GM21423 (cell line): ENCODE data around the gene LSM7.
"Not testable (repeated sequence)": the region's sequence is repeated elsewhere in the genome, so short reads cannot be mapped to it uniquely, and the experiment has no call there.

Source experiments
- ATAC-seq: cut with Tn5 transposase; IDR thresholded peaks from one replicate; pipeline ENCODE4 v1.9.1; 2021; ENCODE audit warnings: mild to moderate bottlenecking, moderate library complexity; ENCODE audit not compliant: unreplicated experiment

LSM7 gene

GRCh38 chr19:2282062-2282861 is 46.1 kb downstream of the LSM7 start, which contains the start of gene PEAK3:
PEAK3 (minus strand) TSS chr19:2282175; CDS start chr19:2280931, 1,244 bp downstream.
- ATAC-seq: no peak

DNA sequence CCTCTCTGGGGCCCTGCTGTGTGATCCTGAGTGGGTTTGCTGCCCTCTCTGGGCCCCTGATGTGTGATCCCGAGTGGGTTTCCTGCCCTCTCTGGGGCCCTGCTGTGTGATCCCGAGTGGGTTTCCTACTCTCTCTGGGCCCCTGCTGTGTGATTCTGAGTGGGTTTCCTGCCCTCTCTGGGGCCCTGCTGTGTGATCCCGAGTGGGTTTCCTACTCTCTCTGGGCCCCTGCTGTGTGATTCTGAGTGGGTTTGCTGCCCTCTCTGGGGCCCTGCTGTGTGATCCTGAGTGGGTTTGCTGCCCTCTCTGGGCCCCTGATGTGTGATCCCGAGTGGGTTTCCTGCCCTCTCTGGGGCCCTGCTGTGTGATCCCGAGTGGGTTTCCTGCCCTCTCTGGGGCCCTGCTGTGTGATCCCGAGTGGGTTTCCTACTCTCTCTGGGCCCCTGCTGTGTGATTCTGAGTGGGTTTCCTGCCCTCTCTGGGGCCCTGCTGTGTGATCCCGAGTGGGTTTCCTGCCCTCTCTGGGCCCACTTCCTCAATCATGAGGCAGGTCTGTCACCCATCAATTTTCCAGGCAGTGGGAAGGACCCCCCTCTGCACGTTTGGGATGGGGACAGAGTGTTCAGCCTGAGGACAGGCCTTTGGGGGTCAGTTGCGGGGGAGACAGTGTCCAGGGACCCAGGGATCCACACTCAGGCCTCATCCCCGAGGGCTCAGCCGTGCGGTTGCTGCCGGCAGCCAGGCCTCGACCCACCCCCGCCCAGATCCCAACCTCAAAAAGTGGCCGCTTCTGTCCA is 46.9 kb downstream of the LSM7 start:
- ATAC-seq: not testable (repeated sequence)

- ATAC-seq: no peak
Observed at GRCh38 chr19:2280633-2281264, 47.6 kb downstream of the LSM7 start.

DNA sequence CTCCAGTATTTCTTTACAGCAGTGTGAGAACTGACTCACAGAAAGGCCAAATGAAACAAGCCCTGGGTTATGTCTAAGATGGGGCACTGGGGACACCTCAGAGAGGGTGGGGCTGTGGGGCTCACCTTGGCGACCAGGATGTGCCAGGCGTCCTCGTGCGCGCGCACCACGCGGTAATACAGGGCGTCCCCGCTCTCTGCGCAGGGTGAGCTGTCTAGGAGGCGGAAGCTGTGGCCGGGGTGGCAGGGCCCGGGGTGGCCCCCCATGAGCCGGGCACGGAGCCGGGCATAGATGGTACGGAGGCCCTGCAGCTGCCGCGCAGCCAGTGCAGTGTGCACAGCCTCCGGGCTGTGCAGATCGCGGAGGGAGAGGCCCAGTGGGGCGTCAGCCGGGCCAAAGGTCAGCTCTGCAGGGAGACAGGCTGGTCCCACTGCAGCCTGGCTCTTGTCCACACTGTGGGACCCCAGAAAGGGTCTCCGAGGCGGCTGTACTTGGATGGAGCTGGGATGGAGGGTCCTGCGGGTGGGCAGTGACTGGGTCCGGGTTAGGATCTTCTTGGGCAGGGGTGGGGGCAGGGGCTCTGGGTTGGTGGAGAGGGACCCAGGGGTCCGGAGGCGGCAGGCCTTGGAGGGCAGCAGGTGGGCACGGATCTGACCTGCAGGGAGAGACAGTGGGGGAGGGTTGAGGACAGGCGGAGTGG is 49.8 kb downstream of the LSM7 start:
- no peak for ATAC-seq

DNA sequence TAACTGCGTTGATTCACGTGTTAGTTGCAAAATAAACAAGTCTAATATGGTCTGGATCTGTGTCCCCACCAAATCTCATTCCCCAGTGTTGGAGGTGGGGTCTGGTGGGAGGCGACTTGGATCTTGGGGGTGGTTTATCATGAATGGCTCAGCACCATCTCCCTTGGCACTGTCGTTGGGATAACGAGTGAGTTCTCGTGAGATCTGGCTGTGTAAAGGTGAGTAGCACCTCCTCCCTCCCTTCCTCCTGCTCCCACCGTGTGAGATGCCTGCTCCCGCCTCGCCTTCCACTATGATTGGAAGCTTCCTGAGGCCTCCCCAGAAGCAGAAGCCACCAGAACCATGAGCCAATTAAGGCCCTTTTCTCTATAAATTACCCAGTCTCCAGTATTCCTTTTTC is 51.2 kb downstream of the LSM7 start:
- ATAC-seq: no peak

DNA sequence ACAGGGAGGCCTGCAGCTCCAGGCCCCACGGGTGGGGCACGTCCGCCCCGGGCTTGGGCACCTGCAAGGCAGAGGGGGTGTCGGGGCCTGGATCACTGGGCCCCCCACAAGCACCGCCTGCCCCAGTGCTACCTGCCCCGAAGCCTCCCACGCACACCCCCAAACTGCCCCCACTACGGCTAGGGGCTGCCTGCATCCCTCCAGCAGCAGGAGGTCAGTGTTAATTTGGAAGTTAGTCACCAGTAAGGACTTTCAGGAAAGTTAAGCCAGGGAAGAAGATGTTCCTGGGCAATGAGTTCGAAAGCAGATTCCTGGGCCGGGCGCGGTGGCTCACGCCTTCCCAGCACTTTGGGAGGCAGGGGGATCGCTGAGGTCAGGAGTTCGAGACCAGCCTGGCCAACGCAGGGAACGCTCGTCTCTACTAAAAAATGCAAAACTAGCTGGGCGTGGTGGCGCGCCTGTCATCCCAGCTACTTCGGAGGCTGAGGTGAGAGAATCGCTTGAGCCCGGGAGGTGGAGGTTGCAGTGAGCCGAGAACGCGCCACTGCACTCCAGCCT is 51.9 kb downstream of the LSM7 start:
- ATAC-seq: no peak

GRCh38 chr19:2275588-2276428 is 52.6 kb downstream of the LSM7 start:
- no peak for ATAC-seq

GRCh38 chr19:2274931-2275535 is 53.4 kb downstream of the LSM7 start:
- no peak for ATAC-seq

DNA sequence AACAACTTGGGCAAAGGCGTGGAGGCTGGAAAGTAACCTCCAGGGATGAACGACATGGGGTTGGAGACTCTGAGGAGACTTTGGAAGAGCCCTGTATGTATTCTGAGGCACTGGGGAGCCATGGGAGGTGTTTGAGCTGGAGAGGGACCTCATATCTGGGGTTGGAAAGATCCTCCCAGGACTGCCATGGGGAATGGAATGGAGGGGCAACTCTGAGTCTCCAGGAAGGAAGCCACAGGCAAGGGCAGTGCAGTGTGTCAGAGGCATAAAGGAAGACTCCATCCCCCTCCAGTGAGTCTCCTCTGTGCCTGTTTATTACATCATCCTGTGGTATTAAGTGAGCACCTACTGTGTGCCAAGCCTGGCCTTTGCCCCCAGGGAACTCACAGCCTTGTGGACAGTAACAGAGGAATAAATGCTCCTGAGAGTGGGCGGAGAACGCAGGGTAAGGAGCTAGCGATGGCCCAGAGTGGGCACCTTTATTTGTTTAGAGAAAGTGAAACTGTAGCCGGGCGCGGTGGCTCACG is 54.1 kb downstream of the LSM7 start:
- no peak for ATAC-seq

DNA sequence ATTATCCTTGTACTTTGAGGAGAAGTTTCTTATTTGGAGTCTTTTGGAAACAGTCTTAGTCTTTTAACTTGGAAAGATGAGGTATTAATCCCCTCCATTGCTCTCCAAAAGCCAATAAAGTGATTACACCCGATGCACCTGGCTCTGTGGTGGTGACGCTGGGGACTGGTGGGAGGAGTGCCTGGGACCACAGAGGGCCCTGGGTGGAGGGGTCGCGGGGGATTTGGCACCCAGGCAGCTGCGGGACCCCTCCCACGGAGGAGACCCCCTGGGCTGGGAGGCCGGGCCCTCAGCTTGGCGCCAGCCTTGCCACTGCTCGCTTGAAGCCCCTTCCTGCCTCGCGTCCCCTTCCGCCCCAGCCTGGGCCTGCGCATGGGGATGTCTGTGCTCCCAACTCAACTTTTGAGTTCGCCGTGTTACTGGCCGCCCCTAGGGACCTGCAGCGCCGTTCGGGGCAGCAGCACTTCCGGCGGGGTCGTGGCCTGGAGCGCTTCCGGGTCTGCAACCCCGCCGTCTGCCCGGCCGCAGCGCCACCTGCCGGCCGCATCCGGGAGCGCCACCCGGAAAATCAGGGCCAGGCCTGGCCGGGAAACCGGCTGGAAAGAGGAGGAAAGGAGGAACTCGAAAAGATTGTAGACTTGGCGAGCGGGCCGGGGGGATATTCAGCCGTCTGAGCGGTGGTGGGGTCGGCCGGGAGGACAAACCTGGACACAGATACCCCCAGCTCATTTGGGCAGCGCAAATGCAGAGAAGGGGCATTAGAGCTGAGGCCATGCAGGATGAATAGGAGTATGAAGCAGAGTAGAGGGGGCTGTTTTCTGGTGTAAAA is 54.8 kb downstream of the LSM7 start:
- no peak for ATAC-seq
